Epithelial cell of esophagus (primary cell): ENCODE measurements around the gene CALHM5.

Experiments
- DNase-seq: peaks from one replicate; pipeline ENCODE4 v3.0.0; 2010; ENCODE audit warnings: low read depth
- H3K4me3 ChIP-seq: 2 replicates; pipeline ENCODE4 v1.5.1; 2011; ENCODE audit warnings: mild to moderate bottlenecking, low read length, control low read depth
- CTCF ChIP-seq: IDR thresholded peaks from 2 replicates; pipeline ENCODE4 v1.5.1; 2011; ENCODE audit warnings: low read depth, mild to moderate bottlenecking, low read length, control low read depth, inconsistent platforms; ENCODE audit not compliant: insufficient read depth; ENCODE audit errors: missing control alignments

The CALHM5 gene

GRCh38 chr6:116508527-116508926, 2.9 kb upstream of the CALHM5 start:
- no peak for DNase-seq
- no peak overlapping the region for H3K4me3 ChIP-seq
- TF ChIP-seq CTCF = no peak

DNA sequence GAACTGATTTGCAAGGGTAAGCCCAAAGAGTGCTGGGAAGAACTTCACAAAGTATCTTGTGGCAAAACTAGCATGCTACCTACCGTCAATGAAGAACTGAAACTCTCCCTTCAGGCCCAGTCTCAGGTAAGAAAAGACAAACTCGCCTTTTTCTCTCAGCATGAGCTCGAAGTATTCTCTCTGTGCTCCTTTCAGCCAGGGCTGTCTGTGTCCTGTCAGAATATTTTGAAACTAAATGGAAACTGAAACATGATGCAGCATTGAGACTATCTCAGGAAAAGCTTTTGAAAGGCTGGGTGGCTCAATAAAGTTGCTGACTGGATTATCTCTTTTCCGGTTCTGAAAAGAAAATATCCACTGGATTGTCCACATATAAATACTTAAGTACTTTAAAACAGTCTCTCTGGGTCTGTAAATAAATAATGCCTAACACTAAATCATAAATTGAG, 696 bp downstream of the CALHM5 start:
- no peak overlapping the region for H3K4me3 ChIP-seq
- no peak for DNase-seq
- TF ChIP-seq CTCF = no peak

- H3K4me3 ChIP-seq = no peak overlapping the region
- no peak for TF ChIP-seq CTCF
- DNase-seq = no peak
Measured at GRCh38 chr6:116512734-116513133, 1.3 kb downstream of the CALHM5 start.

DNA sequence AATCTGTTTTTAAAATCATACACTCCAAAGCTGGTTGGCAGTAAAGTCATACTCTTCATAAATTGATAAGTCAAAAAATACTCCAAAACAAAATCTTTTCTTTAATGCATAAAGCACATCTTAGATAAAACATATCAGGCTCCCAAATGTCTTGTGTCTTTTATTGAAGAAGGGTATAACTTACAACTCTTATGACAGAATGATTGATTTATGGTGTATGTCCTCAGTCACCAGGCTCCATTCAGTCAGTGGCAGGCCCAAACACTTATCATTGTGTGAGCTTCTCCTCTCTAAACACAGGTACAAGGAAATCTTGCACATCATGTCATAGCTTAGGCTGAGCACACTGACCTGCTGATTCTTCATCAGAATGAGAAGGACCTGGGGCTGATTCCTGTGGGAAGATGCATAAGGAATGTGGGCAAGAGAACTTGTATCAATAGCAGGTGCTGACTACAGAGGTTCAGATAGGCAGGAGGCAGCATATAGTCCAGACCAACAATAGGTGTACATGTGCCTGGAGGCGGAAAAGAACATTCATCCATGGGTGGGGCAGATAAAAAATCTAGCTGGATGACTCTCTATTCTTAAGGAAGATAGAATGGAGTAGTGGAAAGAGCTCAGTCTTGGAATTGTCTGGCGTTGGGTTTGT, 1.9 kb downstream of the CALHM5 start:
- no peak for TF ChIP-seq CTCF
- DNase-seq = peak; percentile 91
- H3K4me3 ChIP-seq = no peak overlapping the region

DNA sequence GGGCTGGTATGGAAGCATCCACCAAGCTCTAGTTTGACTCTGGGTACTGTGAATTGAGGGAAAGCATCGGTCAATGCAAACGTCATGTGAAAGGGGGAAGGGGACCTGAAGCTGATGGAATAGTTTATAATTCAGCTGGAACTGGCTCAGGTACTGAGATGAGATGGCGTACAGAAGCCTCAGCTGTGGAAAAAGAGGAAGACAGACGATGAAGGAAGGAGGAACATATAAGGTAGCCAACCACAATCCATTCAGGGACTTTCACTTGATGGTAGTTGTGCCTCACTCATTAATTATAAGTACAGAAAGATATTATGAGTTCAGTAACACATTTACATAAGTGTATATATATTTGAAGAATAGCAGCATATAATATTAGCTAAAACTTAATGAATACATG, 2.7 kb downstream of the CALHM5 start:
- no peak for DNase-seq
- no peak overlapping the region for H3K4me3 ChIP-seq
- TF ChIP-seq CTCF = no peak

DNA sequence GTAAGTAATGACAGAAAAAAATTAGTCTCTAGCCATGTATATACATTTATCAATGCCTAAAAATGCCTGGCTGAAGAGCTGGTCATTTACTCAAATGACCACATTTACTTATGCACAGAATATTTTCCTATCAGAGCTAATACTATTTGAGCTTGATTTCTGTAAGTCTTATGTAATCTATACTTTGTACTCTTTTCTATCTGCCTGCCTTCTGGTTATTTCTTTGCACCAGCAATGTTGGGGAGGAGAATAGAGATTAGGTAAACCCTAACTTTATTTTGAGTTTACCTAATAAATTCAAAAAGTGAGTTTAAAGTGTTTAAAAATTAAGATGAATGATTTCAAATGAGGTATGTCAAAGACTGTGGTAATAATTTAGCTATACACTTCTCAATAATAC, 3.7 kb downstream of the CALHM5 start:
- TF ChIP-seq CTCF = no peak
- no peak overlapping the region for H3K4me3 ChIP-seq
- DNase-seq = no peak

GRCh38 chr6:116518621-116519368, 7.4 kb downstream of the CALHM5 start:
- DNase-seq = peak; percentile 30
- H3K4me3 ChIP-seq = no peak overlapping the region
- TF ChIP-seq CTCF = no peak
